SK-N-DZ (cell line): ENCODE measurements around the gene NSMF. TPM values are rescaled to one million over a fixed set of nuclear protein-coding genes. Genes with fewer than 3 reads are reported as not detected.

Experiments
- DNase-seq: peaks from one replicate; pipeline ENCODE4 v3.0.0-alpha.2; 2015; ENCODE audit warnings: low spot score
- polyA plus RNA-seq, 2 experiments: library from polyadenylated mRNA; depleted of rRNA; stranded (reverse); fragments of >200 nt; gene quantifications; 2 replicates each; pipeline ENCODE4 v1.2.3, GENCODE V29; 2014

The NSMF gene
- 70.9 and 72.1 TPM in 2 replicates for polyA plus RNA-seq (2014; cell fraction: cytosol; rRNA removed)
- 252 and 303 TPM in 2 replicates for polyA plus RNA-seq (2014; cell fraction: nucleus; rRNA removed)

GRCh38 chr9:137459152-137459600, at the start of gene NSMF:
Gene NSMF, minus strand, starts transcription at chr9:137459334. Its CDS starts 232 bp downstream, at chr9:137459102.
- peak; percentile 86 for DNase-seq

GRCh38 chr9:137506702-137507171, 47.6 kb upstream of the NSMF start:
- DNase-seq, result no peak

- DNase-seq, result no peak
Measured at GRCh38 chr9:137506274-137506673, 47.1 kb upstream of the NSMF start.

GRCh38 chr9:137505421-137506140, 46.4 kb upstream of the NSMF start:
- no peak for DNase-seq

GRCh38 chr9:137504432-137504777, 45.3 kb upstream of the NSMF start:
- no peak for DNase-seq

- DNase-seq, result peak; percentile 52
Measured at GRCh38 chr9:137502008-137502911, 43.1 kb upstream of the NSMF start.

- DNase-seq, result no peak
Measured at GRCh38 chr9:137501457-137501856, 42.3 kb upstream of the NSMF start.

GRCh38 chr9:137500666-137501397, 41.7 kb upstream of the NSMF start:
- DNase-seq, result no peak

GRCh38 chr9:137499858-137500661, 40.9 kb upstream of the NSMF start:
- DNase-seq, result no peak

- DNase-seq, result no peak
Measured at GRCh38 chr9:137499416-137499815, 40.3 kb upstream of the NSMF start.

GRCh38 chr9:137498720-137499150, 39.6 kb upstream of the NSMF start:
- no peak for DNase-seq

GRCh38 chr9:137497921-137498719, 39.0 kb upstream of the NSMF start:
- no peak for DNase-seq

- DNase-seq, result no peak
Measured at GRCh38 chr9:137496601-137497375, 37.7 kb upstream of the NSMF start.

GRCh38 chr9:137494550-137495351, 35.6 kb upstream of the NSMF start:
- no peak for DNase-seq

- DNase-seq, result no peak
Measured at GRCh38 chr9:137494104-137494544, 35.0 kb upstream of the NSMF start.

GRCh38 chr9:137493364-137494103, 34.4 kb upstream of the NSMF start:
- DNase-seq, result no peak
